Stimulated activated memory B cell treated with anti-CD40 and anti-IgM and Interleukin-4, amounts not matched to agents 10 μg/mL and 1 μg/mL and 100 μg/mL, for 72 hours (primary cell): Measurements from ENCODE around the gene ABAT.
A peak's percentile ranks its signal among the peaks of the same experiment; 100 is the strongest.

Experiments
- ATAC-seq: fragments of 150-1000 bp; cut with Tn5 transposase; 2 replicates; pipeline ENCODE4 v1.10.0; 2021
- H3K27ac Mint-ChIP-seq: one replicate; pipeline ENCODE4 v1.8.0; 2022; ENCODE audit warnings: mild to moderate bottlenecking, mixed read lengths
- H3K27me3 Mint-ChIP-seq: one replicate; pipeline ENCODE4 v1.8.0; 2022; ENCODE audit warnings: mixed read lengths
- H3K36me3 Mint-ChIP-seq: one replicate; pipeline ENCODE4 v1.8.0; 2022; ENCODE audit warnings: mixed read lengths
- H3K4me1 Mint-ChIP-seq: one replicate; pipeline ENCODE4 v1.8.0; 2022; ENCODE audit warnings: mixed read lengths
- H3K4me3 Mint-ChIP-seq: one replicate; pipeline ENCODE4 v1.8.0; 2022; ENCODE audit warnings: mild to moderate bottlenecking, moderate library complexity, mixed read lengths
- H3K9me3 Mint-ChIP-seq: one replicate; pipeline ENCODE4 v1.8.0; 2022; ENCODE audit warnings: mixed read lengths

Gene ABAT

DNA sequence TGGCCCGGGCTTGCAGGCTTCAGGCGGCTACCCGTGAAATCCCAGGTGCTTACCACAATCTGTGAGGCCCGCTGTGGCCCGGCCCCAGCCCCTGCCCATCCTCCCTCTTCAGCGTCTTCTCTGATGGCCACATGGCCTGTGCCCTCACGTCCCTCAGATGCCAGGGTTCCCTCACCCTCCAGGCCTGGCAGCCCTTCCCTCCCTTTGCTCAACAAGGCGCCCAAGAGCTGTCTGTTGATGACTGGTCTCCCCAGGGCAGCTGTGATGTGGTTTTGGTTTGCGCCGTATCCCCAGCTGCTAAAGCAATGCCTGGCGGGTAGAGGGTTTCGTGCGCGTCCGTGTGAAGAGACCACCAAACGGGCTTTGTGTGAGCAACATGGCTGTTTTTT is 158.3 kb downstream of the ABAT start:
- H3K36me3 Mint-ChIP-seq = peaks cover 52% of the 10 kb centered on the region
- no peaks in the 10 kb centered on the region for H3K27me3 Mint-ChIP-seq
- H3K27ac Mint-ChIP-seq = peak overlapping the region; percentile 42
- ATAC-seq = no peak
- H3K4me1 Mint-ChIP-seq = peaks cover 31% of the 10 kb centered on the region
- H3K4me3 Mint-ChIP-seq = no peak overlapping the region
- no peaks in the 10 kb centered on the region for H3K9me3 Mint-ChIP-seq
